SU-DHL-6 (cell line): Measurements from ENCODE around the gene GARNL3.

Experiments used
- H2AFZ ChIP-seq: fragments of 200-600 bp; sonication (generic); 2 replicates; pipeline ENCODE4 v1.6.1; 2014; ENCODE audit warnings: low read depth, mild to moderate bottlenecking, moderate library complexity, mixed read lengths, antibody characterized with exemption, low read length; ENCODE audit not compliant: severe bottlenecking
- H3F3A ChIP-seq: fragments of 200-600 bp; shearing (Covaris generic); 2 replicates; pipeline ENCODE4 v1.6.0; 2016; ENCODE audit warnings: antibody characterized with exemption, mild to moderate bottlenecking; ENCODE audit not compliant: insufficient read depth
- H3K27ac ChIP-seq: fragments of 200-600 bp; sonication (generic); 2 replicates; pipeline ENCODE4 v1.5.1; 2016; ENCODE audit warnings: low read depth, mild to moderate bottlenecking, low read length, moderate library complexity, mixed read lengths
- H3K27me3 ChIP-seq: fragments of 200-600 bp; sonication (generic), shearing (Covaris generic); 2 replicates; pipeline ENCODE4 v1.6.0; 2014; ENCODE audit warnings: mild to moderate bottlenecking, low read length
- H3K36me3 ChIP-seq: fragments of 200-600 bp; sonication (generic); 2 replicates; pipeline ENCODE4 v1.6.1; 2014; ENCODE audit warnings: mild to moderate bottlenecking, low read length, mixed read lengths
- H3K4me2 ChIP-seq: fragments of 300-600, 200-600 bp; shearing (Covaris generic), sonication (generic); 2 replicates; pipeline ENCODE4 v1.6.0; 2014; ENCODE audit warnings: low read length, low read depth, mild to moderate bottlenecking; ENCODE audit not compliant: poor library complexity, severe bottlenecking
- H3K4me3 ChIP-seq: fragments of 200-600 bp; sonication (generic); 2 replicates; pipeline ENCODE4 v1.5.1; 2014; ENCODE audit warnings: antibody characterized with exemption, low read length, mild to moderate bottlenecking, mixed read lengths; ENCODE audit not compliant: insufficient read depth, poor library complexity, severe bottlenecking
- H3K79me2 ChIP-seq: fragments of 200-600 bp; sonication (generic); 2 replicates; pipeline ENCODE4 v1.6.1; 2014; ENCODE audit warnings: mild to moderate bottlenecking, low read length, moderate library complexity; ENCODE audit not compliant: insufficient read depth
- H3K9ac ChIP-seq: fragments of 200-600 bp; sonication (generic); 2 replicates; pipeline ENCODE4 v1.7.0; 2014; ENCODE audit warnings: mild to moderate bottlenecking, low read length
- H3K9me2 ChIP-seq: fragments of 200-600 bp; sonication (generic); replicated peaks from 2 replicates; pipeline ENCODE4 v1.6.1; 2014; ENCODE audit warnings: low read length; ENCODE audit not compliant: insufficient read depth
- H3K9me3 ChIP-seq: fragments of 200-600 bp; sonication (generic); 2 replicates; pipeline ENCODE4 v1.6.1; 2014; ENCODE audit warnings: low read length, mixed read lengths; ENCODE audit not compliant: insufficient read depth
- H4K20me1 ChIP-seq: fragments of 200-600 bp; sonication (generic); 2 replicates; pipeline ENCODE4 v1.6.1; 2014; ENCODE audit warnings: low read depth, mild to moderate bottlenecking, antibody characterized with exemption, low read length, moderate library complexity, mixed read lengths
- CTCF ChIP-seq: fragments of 200-600 bp; sonication (generic); IDR thresholded peaks from one replicate; pipeline ENCODE4 v1.5.1; 2017; ENCODE audit warnings: antibody characterized with exemption, mild to moderate bottlenecking, low read length, moderate library complexity; ENCODE audit not compliant: insufficient read depth, poor library complexity, severe bottlenecking
- EZH2phosphoT487 ChIP-seq: fragments of 200-600 bp; sonication (generic), shearing (Covaris generic); conservative IDR thresholded peaks from 2 replicates; pipeline ENCODE4 v1.6.1; 2018; ENCODE audit warnings: mild to moderate bottlenecking, antibody characterized with exemption, low read length, moderate library complexity, mixed read lengths

Gene GARNL3

DNA sequence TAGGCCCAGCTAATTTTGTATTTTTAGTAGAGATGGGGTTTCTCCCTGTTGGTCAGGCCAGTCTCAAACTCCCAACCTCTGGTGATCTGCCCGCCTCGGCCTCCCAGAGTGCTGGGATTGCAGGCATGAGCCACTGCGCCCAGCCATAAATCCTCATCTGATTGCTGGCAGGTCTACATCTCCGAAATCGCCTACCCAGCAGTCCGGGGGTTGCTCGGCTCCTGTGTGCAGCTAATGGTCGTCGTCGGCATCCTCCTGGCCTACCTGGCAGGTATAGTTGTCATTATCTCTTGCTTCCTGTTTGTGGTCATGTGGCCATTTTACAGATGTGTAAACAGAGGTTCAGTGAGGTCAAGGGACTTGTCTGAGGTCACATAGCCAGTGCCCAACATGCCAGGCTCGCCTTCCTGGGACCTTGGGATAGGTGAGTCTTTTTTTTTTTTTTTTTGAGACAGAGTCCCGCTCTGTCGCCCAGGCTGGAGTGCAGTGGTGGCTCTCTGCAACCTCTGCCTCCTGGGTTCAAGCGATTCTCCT lies 135.2 kb downstream of the GARNL3 start:
- Histone ChIP-seq H3K9ac (no peak overlapping the region), H3F3A (no peaks in the 10 kb centered on the region), H3K4me2 (no peak overlapping the region), H4K20me1 (no peaks in the 10 kb centered on the region), H3K27ac (no peak overlapping the region), H3K9me3 (no peaks in the 10 kb centered on the region), H2AFZ (no peak overlapping the region), H3K79me2 (0 out of 2 replicates have a peak, but pooled peaks cover 3% of the 10 kb centered on the region), H3K4me3 (no peak overlapping the region), H3K27me3 (no peaks in the 10 kb centered on the region), H3K36me3 (no peaks in the 10 kb centered on the region), H3K9me2 (no peaks in the 10 kb centered on the region)
- no peak for TF ChIP-seq EZH2phosphoT487
- no peak for TF ChIP-seq CTCF

DNA sequence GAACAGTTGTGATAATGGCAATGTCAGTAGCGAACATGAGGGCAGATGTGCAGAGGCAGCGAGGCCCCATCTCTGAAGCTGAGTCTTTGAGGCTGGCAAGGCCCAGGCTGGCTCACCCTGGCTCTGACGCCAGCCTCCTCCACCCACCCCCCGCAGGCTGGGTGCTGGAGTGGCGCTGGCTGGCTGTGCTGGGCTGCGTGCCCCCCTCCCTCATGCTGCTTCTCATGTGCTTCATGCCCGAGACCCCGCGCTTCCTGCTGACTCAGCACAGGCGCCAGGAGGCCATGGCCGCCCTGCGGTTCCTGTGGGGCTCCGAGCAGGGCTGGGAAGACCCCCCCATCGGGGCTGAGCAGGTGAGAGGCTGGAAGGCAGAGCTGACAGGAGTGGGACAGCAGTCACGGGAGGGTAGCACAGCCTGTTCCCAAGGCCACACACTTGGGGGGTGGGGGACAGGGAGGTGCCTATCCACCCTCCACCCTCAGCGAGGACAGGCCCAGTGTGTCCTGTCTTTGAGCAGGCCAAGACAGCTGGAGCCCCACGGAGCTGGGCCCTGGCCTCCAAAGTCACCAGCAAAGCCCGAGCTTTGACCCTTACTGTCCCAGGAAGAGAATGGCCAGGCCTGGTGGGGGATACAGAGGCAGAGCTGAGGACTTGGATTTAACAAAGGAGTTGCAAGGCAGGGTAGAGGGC lies 138.0 kb downstream of the GARNL3 start:
- Histone ChIP-seq H3K9me2 (no peaks in the 10 kb centered on the region), H3K9me3 (no peaks in the 10 kb centered on the region), H3K79me2 (0 out of 2 replicates have a peak, but pooled peaks cover 3% of the 10 kb centered on the region), H2AFZ (no peak overlapping the region), H3K27ac (no peak overlapping the region), H3K9ac (no peak overlapping the region), H3K4me3 (no peak overlapping the region), H4K20me1 (no peaks in the 10 kb centered on the region), H3F3A (no peaks in the 10 kb centered on the region), H3K4me2 (no peak overlapping the region), H3K27me3 (no peaks in the 10 kb centered on the region), H3K36me3 (no peaks in the 10 kb centered on the region)
- TF ChIP-seq EZH2phosphoT487 (no peak), CTCF (no peak)

GRCh38 chr9:127403507-127404192 lies 139.1 kb downstream of the GARNL3 start:
- no peaks in the 10 kb centered on the region for H4K20me1 ChIP-seq

More at GRCh38 chr9:127403507-127404192, 139.1 kb downstream of the GARNL3 start:
- H3K9me3 ChIP-seq = no peaks in the 10 kb centered on the region
- H3K27me3 ChIP-seq = no peaks in the 10 kb centered on the region
- H3K4me2 ChIP-seq = no peak overlapping the region
- no peaks in the 10 kb centered on the region for H3F3A ChIP-seq
- TF ChIP-seq CTCF (no peak), EZH2phosphoT487 (no peak)
- no peak overlapping the region for H3K4me3 ChIP-seq
- no peaks in the 10 kb centered on the region for H3K9me2 ChIP-seq
- no peaks in the 10 kb centered on the region for H3K36me3 ChIP-seq
- 0 out of 2 replicates have a peak, but pooled peaks cover 1% of the 10 kb centered on the region for H3K79me2 ChIP-seq
- no peak overlapping the region for H3K27ac ChIP-seq
- H2AFZ ChIP-seq = no peak overlapping the region
- H3K9ac ChIP-seq = no peak overlapping the region
